GM12873 (cell line): ENCODE measurements around the gene DAGLA.

Source experiments
- TF ChIP-seq, protein P1 (sequence below): IDR thresholded peaks from 2 replicates; pipeline ENCODE4 v1.5.1; 2012; ENCODE audit warnings: low read depth, mild to moderate bottlenecking, moderate library complexity, low read length, control low read depth; ENCODE audit not compliant: insufficient read depth; ENCODE audit errors: missing control alignments

The DAGLA gene

DNA sequence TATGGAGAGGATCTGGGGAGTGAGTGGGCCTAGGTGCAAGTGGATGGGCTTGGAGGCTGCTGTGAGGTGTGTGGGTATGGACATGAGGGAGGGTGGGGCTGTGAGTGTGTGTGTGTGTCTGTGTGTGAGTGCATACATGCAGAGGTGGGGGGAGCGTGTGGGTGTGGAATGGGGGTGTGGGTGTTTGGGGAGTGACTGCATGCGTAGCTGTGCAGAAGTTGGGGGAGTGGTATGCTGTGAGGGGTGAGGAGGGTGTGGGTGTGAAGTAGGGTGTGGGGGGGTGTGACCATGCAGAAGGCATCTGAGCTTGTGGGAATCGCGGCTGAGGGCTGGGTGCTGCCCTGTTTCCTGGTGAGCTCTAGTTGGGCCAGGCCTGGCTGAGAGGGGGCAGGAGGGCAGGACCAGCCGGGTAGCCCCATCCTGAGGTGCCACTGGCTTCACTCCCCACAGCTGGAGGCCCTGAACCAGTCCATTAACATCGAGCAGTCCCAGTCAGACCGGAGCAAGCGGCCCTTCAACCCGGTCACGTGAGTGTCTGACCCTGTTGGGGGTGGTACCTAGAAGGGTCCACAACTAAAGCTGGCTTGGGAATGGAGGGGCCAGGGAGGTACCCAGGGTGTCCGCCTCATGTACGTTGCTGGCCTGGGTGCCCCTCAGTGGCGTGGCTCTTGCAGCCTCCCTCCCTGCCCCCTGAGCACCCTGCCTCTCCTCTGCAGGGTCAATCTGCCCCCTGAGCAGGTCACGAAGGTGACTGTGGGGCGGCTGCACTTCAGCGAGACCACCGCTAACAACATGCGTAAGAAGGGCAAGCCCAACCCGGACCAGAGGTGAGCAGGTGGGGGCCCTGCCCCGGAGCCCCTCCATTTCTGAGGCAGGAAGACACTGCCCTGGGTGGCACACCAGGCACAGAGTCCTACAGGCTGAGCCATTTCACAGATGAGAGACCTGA, 95.7 kb downstream of the DAGLA start:
- TF ChIP-seq, protein P1, sequence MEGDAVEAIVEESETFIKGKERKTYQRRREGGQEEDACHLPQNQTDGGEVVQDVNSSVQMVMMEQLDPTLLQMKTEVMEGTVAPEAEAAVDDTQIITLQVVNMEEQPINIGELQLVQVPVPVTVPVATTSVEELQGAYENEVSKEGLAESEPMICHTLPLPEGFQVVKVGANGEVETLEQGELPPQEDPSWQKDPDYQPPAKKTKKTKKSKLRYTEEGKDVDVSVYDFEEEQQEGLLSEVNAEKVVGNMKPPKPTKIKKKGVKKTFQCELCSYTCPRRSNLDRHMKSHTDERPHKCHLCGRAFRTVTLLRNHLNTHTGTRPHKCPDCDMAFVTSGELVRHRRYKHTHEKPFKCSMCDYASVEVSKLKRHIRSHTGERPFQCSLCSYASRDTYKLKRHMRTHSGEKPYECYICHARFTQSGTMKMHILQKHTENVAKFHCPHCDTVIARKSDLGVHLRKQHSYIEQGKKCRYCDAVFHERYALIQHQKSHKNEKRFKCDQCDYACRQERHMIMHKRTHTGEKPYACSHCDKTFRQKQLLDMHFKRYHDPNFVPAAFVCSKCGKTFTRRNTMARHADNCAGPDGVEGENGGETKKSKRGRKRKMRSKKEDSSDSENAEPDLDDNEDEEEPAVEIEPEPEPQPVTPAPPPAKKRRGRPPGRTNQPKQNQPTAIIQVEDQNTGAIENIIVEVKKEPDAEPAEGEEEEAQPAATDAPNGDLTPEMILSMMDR: no peak

DNA sequence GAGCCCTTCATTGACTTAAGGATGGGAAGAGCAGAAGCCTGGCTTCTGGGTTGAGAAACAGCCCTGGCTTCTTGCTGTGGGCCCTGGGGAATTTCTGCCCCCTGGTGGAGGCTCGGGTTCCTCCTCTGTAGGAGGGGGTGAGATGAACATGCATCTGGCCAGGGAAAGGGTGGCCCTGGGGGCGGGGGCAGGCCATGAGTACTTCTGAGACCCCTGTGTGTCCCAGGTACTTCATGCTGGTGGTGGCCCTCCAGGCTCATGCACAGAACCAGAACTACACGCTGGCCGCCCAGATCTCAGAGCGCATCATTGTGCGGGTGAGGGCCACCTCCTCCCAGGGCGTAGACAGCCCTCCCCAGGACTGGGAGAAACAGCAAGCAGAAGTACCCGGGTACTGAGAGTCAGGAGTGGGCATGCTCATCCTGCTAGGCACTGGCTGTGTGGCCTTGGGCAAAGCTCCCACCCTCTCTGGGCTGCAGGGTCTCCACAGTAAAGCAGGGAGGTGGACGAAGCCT, 96.4 kb downstream of the DAGLA start:
- TF ChIP-seq, protein P1: peak; percentile 84

DNA sequence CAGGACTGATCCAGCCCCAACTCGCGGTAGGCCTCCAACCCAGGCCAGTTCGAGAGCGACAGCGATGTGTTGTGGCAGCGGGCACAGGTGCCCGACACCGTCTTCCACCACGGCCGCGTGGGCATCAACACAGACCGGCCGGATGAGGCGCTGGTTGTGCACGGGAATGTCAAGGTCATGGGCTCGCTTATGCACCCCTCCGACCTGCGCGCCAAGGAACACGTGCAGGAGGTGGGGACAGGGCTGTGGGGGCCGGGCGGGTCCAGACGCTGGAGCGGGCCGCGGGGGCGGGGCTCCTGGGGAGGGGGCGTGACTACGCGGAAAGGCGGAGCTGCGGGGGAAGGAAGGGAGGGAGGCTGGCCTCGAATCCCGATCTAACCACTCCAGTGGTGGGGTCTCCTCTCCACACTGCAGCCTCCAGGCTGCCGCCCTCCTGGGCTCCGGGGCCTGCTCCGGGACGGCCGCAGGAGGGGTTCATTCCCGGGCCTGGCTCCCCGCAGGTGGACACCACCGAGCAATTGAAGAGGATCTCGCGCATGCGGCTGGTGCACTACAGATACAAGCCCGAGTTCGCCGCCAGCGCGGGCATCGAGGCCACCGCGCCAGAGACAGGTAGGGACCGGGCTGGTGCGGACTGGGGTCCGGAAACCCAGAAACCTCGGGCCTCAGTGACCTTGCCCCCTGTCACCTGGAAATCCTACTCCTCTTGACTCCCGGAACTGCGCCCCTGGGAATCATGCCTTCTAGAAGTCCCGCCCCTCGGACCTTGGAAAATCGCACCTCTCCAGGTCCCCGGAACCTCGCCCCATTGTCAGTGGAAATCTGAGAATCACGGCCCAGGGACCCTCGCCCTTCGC, 97.3 kb downstream of the DAGLA start:
- TF ChIP-seq, protein P1: peak; percentile 27

DNA sequence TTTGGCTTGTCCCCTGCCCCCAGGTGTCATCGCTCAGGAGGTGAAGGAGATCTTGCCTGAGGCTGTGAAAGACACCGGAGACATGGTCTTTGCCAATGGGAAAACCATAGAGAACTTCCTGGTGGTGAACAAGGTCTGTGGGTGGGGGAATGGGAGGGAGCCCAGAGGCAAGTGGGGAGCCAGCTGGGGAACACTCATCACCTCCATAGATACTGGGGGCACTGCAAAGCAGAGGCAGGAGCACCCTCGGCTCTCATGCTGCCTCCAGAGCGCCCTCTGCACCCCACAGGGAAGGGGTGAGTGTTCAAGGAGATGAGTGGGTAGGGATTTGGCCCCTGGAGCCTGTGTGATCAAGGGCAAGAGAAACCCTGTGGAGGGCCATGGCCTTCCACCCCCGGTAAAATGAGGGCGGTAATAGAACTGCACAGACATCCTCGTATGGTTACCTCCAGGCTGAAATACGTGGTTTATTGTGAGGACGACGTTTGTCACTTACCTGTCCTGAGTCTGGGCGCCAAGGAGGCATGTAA, 98.2 kb downstream of the DAGLA start:
- TF ChIP-seq, protein P1: no peak

DNA sequence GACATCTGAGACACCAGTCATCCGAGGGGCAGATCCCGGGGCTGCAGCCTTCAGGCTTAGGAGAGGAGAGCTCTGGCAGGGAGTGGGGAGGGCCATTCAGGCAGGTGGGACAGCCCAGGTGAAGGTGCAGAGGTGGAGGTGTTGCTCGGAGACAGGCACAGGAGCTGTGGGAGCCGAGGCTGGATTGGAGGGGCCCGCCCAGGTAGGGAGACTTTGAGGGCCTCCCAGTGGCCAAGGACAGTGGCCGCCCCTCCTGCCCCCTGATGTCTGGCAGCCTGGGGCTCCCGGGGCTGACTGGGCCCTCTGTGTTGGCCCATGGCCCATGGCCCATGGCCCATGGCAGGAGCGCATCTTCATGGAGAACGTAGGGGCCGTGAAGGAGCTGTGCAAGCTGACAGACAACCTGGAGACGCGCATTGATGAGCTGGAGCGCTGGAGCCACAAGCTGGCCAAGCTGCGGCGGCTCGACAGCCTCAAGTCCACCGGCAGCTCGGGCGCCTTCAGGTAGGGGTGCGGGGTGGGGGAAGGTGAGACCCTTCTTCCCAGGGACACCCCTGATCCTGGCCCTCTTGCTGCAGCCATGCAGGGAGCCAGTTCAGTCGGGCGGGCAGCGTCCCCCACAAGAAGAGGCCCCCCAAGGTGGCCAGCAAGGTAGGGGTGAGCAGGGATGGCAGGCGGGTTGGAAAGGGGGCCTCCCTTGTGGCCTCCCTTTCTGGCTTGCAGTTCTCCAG, 98.9 kb downstream of the DAGLA start:
- TF ChIP-seq, protein P1: no peak

DNA sequence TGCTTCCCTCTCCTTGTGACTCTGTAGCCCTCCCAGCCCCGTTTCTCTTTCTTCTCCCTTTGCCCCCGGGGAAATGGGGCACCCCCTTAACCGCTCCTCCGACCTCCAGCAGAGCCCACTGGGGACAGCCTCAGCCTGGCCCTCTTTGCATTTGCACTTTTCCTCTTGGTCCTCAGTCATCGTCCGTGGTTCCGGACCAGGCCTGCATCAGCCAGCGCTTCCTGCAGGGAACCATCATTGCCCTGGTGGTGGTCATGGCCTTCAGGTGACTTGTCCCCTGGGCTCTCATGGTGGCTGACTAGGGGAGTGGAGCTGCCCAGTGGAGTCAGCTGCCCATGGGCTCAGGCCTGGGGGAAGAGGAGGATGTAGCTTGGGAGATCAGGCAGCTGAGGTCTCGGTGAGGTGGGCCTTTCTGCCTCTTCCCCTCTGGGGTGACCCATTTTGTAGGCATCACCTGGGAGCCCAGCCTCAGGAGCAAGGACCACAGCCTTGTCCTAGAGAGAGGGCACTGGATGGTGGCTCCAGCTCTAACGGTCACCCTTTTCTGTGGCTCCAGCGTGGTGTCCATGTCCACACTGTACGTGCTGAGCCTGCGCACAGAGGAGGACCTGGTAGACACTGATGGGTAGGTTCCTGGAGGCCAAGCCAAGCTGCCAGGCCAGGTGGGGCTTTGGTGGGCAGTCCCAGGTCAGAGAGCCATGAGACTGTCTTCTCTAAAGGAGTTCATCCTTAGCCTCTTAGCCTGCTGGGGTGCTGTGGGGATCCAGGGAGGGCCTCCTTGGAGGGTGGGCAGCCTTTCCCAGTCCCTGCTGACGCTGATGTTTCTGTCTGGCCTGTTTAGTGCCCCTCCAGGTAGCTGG, 99.7 kb downstream of the DAGLA start:
- TF ChIP-seq, protein P1: no peak
